Measurements from ENCODE around the gene HRH4. TPM values are rescaled to one million over a fixed set of nuclear protein-coding genes. Genes with fewer than 3 reads are reported as not detected.

Gene HRH4
- total RNA-seq, 4 donors from 2014 or later, result 0.15 to 0.54 (median 0.16) TPM; not detected in 1

- no peaks in the 10 kb centered on the region for H3K27me3 ChIP-seq
- H3K4me1 ChIP-seq, result no peaks in the 10 kb centered on the region
- WGBS, 2 donors (ENCODE audit: low coverage in 1 of 2), result 77 to 80% methylated on average over 4 to 6 of the region's 7 CpGs
- no peaks in the 10 kb centered on the region for H3K36me3 ChIP-seq
- H3K27ac ChIP-seq, result no peak overlapping the region
- H3K4me3 ChIP-seq, result no peak overlapping the region
- no peak for ATAC-seq
- no peak for TF ChIP-seq POLR2AphosphoS5 (IDR thresholded peaks at IDR 0.05)
- H3K9me3 ChIP-seq, result no peaks in the 10 kb centered on the region
Observed at GRCh38 chr18:24502667-24503523, 42.5 kb downstream of the HRH4 start.

GRCh38 chr18:24504401-24504800, 44.0 kb downstream of the HRH4 start:
- Histone ChIP-seq H3K4me3 (no peak overlapping the region), H3K36me3 (no peaks in the 10 kb centered on the region), H3K9me3 (no peaks in the 10 kb centered on the region), H3K4me1 (no peaks in the 10 kb centered on the region), H3K27ac (no peak overlapping the region), H3K27me3 (no peaks in the 10 kb centered on the region)
- TF ChIP-seq EP300 (IDR thresholded peaks at IDR 0.05), result no peak
- TF ChIP-seq CTCF (IDR thresholded peaks at IDR 0.05), result no peak
- no peak for TF ChIP-seq POLR2A (IDR thresholded peaks at IDR 0.05)
- no peak for TF ChIP-seq POLR2AphosphoS5 (IDR thresholded peaks at IDR 0.05)
- 81 to 84% methylated on average over 3 to 4 of the region's 4 CpGs for WGBS, 2 donors (ENCODE audit: low coverage in 1 of 2)
- no peak for ATAC-seq

GRCh38 chr18:24506175-24506574, 45.7 kb downstream of the HRH4 start:
- Histone ChIP-seq H3K9me3 (no peaks in the 10 kb centered on the region), H3K36me3 (no peaks in the 10 kb centered on the region), H3K27ac (no peak overlapping the region), H3K4me3 (no peak overlapping the region), H3K4me1 (no peaks in the 10 kb centered on the region), H3K27me3 (no peaks in the 10 kb centered on the region)
- TF ChIP-seq CTCF (IDR thresholded peaks at IDR 0.05) (no peak), POLR2AphosphoS5 (IDR thresholded peaks at IDR 0.05) (no peak), POLR2A (IDR thresholded peaks at IDR 0.05) (no peak), EP300 (IDR thresholded peaks at IDR 0.05) (no peak)
- WGBS, 2 donors (ENCODE audit: low coverage in 1 of 2), result 82 to 85% methylated on average over 4 to 5 of the region's 6 CpGs
- no peak for ATAC-seq

GRCh38 chr18:24509435-24509834, 49.0 kb downstream of the HRH4 start:
- TF ChIP-seq POLR2A (IDR thresholded peaks at IDR 0.05) (no peak), POLR2AphosphoS5 (IDR thresholded peaks at IDR 0.05) (no peak), EP300 (IDR thresholded peaks at IDR 0.05) (no peak), CTCF (IDR thresholded peaks at IDR 0.05) (no peak)
- H3K9me3 ChIP-seq, result no peaks in the 10 kb centered on the region
- 100% methylated on average over 1 of the region's 1 CpG; no CpG with 5 or more reads in 1 of the 2 donors for WGBS, 2 donors (ENCODE audit: low coverage in 1 of 2)
- no peaks in the 10 kb centered on the region for H3K27me3 ChIP-seq
- no peaks in the 10 kb centered on the region for H3K4me1 ChIP-seq
- H3K27ac ChIP-seq, result no peak overlapping the region
- H3K36me3 ChIP-seq, result no peaks in the 10 kb centered on the region
- no peak overlapping the region for H3K4me3 ChIP-seq
- ATAC-seq, result no peak

- Histone ChIP-seq H3K27me3 (peaks cover 5% of the 10 kb centered on the region), H3K9me3 (no peaks in the 10 kb centered on the region), H3K4me1 (no peaks in the 10 kb centered on the region), H3K27ac (no peak overlapping the region), H3K36me3 (no peaks in the 10 kb centered on the region), H3K4me3 (no peak overlapping the region)
- ATAC-seq, result no peak
- 50 to 62% methylated on average over 1 to 2 of the region's 2 CpGs for WGBS, 2 donors (ENCODE audit: low coverage in 1 of 2)
- no peak for TF ChIP-seq EP300 (IDR thresholded peaks at IDR 0.05)
- TF ChIP-seq POLR2A (IDR thresholded peaks at IDR 0.05), result no peak
- no peak for TF ChIP-seq POLR2AphosphoS5 (IDR thresholded peaks at IDR 0.05)
- peak in 1 of 4 experiments; percentile 25 for TF ChIP-seq CTCF (IDR thresholded peaks at IDR 0.05)
Observed at GRCh38 chr18:24514439-24514838, 54.0 kb downstream of the HRH4 start.
